Astrocyte (in vitro differentiated cells and primary cell): ENCODE data around the gene RIPK1. TPM values are rescaled to one million over a fixed set of nuclear protein-coding genes. Genes with fewer than 3 reads are reported as not detected.

Source experiments
- DNase-seq: peaks from one replicate; pipeline ENCODE4 v3.0.0-alpha.2; 2010; ENCODE audit warnings: low read depth
- FAIRE-seq: peaks from 2 replicates; lab custom pipeline; 2011; peaks lifted over from hg19 to GRCh38; lab: Jason Lieb, UNC
- H2AFZ ChIP-seq: 2 replicates; pipeline ENCODE4 v1.6.0; 2012; ENCODE audit warnings: low read depth, low read length, inconsistent platforms
- H3K27ac ChIP-seq: 2 replicates; pipeline ENCODE4 v1.5.1; 2011; ENCODE audit warnings: low read depth, low read length, inconsistent platforms
- H3K27me3 ChIP-seq: 2 replicates; pipeline ENCODE4 v1.6.0; 2011; ENCODE audit warnings: low read length, inconsistent platforms; ENCODE audit not compliant: insufficient read depth
- H3K36me3 ChIP-seq: 2 replicates; pipeline ENCODE4 v1.5.1; 2011; ENCODE audit warnings: low read length, inconsistent platforms; ENCODE audit not compliant: insufficient read depth
- H3K4me1 ChIP-seq: 2 replicates; pipeline ENCODE4 v1.5.1; 2011; ENCODE audit warnings: low read length, inconsistent platforms; ENCODE audit not compliant: insufficient read depth
- H3K4me2 ChIP-seq: 2 replicates; pipeline ENCODE4 v1.6.0; 2012; ENCODE audit warnings: low read length, inconsistent platforms
- H3K4me3 ChIP-seq: 2 replicates; pipeline ENCODE4 v1.5.1; 2011; ENCODE audit warnings: low read depth, mild to moderate bottlenecking, low read length, inconsistent platforms; ENCODE audit not compliant: insufficient read depth
- H3K79me2 ChIP-seq: 2 replicates; pipeline ENCODE4 v1.6.0; 2012; ENCODE audit warnings: mild to moderate bottlenecking, low read length, inconsistent platforms; ENCODE audit not compliant: insufficient read depth
- H3K9ac ChIP-seq: 2 replicates; pipeline ENCODE4 v1.6.0; 2012; ENCODE audit warnings: mild to moderate bottlenecking, low read length, inconsistent platforms
- H3K9me3 ChIP-seq: 2 replicates; pipeline ENCODE4 v1.5.1; 2012; ENCODE audit warnings: low read depth, mild to moderate bottlenecking, low read length, inconsistent platforms; ENCODE audit not compliant: insufficient read depth
- H4K20me1 ChIP-seq: 2 replicates; pipeline ENCODE4 v1.6.0; 2012; ENCODE audit warnings: low read length, inconsistent platforms; ENCODE audit not compliant: insufficient read depth
- H3K27ac Mint-ChIP-seq: one replicate; pipeline ENCODE4 v1.8.0; 2021; ENCODE audit warnings: mild to moderate bottlenecking, mixed read lengths; ENCODE audit not compliant: unreplicated experiment
- H3K27me3 Mint-ChIP-seq: one replicate; pipeline ENCODE4 v1.8.0; 2021; ENCODE audit warnings: low read depth, mixed read lengths; ENCODE audit not compliant: unreplicated experiment
- H3K36me3 Mint-ChIP-seq: one replicate; pipeline ENCODE4 v1.8.0; 2021; ENCODE audit warnings: low read depth, mixed read lengths; ENCODE audit not compliant: unreplicated experiment
- H3K4me1 Mint-ChIP-seq: one replicate; pipeline ENCODE4 v1.8.0; 2021; ENCODE audit warnings: low read depth, mixed read lengths; ENCODE audit not compliant: unreplicated experiment
- H3K4me3 Mint-ChIP-seq: one replicate; pipeline ENCODE4 v1.8.0; 2021; ENCODE audit warnings: mild to moderate bottlenecking, moderate library complexity, mixed read lengths; ENCODE audit not compliant: unreplicated experiment
- H3K9me3 Mint-ChIP-seq: one replicate; pipeline ENCODE4 v1.8.0; 2021; ENCODE audit warnings: mild to moderate bottlenecking, mixed read lengths; ENCODE audit not compliant: unreplicated experiment
- EZH2 ChIP-seq: IDR thresholded peaks from 2 replicates; pipeline ENCODE4 v1.6.1; 2012; ENCODE audit warnings: mild to moderate bottlenecking, low read length, inconsistent platforms; ENCODE audit not compliant: insufficient read depth
- total RNA-seq: library from RNA; stranded (reverse); gene quantifications from 2 replicates; pipeline ENCODE4 v1.2.1, GENCODE V29; 2021
- TF ChIP-seq, protein P1 (sequence below): IDR thresholded peaks from 2 replicates; pipeline ENCODE4 v1.5.1; 2011; ENCODE audit warnings: low read depth, mild to moderate bottlenecking, inconsistent platforms, low read length, moderate library complexity; ENCODE audit not compliant: insufficient read depth

RIPK1 gene
- total RNA-seq, 1 donor from 2014 or later: 21.9 TPM

DNA sequence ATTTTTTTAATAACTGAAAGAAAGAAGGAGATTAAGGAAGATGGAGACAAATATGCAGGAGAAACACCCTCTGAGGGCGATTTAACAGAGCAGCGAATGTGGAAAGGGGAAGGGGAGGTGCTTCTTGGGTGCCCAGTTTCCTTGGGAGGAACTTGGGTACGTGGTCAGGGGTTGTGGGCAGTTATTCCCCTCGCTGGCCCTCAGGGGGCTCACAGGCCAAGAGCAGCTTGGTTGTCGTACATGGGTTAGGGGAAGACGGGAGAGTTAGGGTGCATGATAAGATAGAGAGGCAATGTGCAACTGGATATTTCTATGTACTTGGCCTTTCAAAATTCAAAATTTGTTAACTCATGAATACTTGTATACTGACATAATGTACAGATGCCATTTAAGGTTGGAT, 96.1 kb downstream of the RIPK1 start:
- H3K9me3 Mint-ChIP-seq: no peaks in the 10 kb centered on the region
- H3K27ac ChIP-seq: no peak overlapping the region
- H3K4me1 Mint-ChIP-seq: peaks cover 51% of the 10 kb centered on the region

More for the DNA sequence above, 96.1 kb downstream of the RIPK1 start:
- no peak overlapping the region for H3K9ac ChIP-seq
- no peak overlapping the region for H3K4me3 ChIP-seq
- Mint-ChIP-seq H3K27me3 (no peaks in the 10 kb centered on the region), H3K4me3 (no peak overlapping the region), H3K36me3 (no peaks in the 10 kb centered on the region), H3K27ac (no peak overlapping the region)
- TF ChIP-seq, protein P1, sequence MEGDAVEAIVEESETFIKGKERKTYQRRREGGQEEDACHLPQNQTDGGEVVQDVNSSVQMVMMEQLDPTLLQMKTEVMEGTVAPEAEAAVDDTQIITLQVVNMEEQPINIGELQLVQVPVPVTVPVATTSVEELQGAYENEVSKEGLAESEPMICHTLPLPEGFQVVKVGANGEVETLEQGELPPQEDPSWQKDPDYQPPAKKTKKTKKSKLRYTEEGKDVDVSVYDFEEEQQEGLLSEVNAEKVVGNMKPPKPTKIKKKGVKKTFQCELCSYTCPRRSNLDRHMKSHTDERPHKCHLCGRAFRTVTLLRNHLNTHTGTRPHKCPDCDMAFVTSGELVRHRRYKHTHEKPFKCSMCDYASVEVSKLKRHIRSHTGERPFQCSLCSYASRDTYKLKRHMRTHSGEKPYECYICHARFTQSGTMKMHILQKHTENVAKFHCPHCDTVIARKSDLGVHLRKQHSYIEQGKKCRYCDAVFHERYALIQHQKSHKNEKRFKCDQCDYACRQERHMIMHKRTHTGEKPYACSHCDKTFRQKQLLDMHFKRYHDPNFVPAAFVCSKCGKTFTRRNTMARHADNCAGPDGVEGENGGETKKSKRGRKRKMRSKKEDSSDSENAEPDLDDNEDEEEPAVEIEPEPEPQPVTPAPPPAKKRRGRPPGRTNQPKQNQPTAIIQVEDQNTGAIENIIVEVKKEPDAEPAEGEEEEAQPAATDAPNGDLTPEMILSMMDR: no peak
- no peak for TF ChIP-seq EZH2
- H3K79me2 ChIP-seq: no peaks in the 10 kb centered on the region
- H3K4me1 ChIP-seq: peaks cover 27% of the 10 kb centered on the region
- H3K4me2 ChIP-seq: no peak overlapping the region
- no peaks in the 10 kb centered on the region for H4K20me1 ChIP-seq
- FAIRE-seq (no peak), DNase-seq (no peak)
- H3K36me3 ChIP-seq: no peaks in the 10 kb centered on the region
- H3K9me3 ChIP-seq: no peaks in the 10 kb centered on the region
- no peak overlapping the region for H2AFZ ChIP-seq
- no peaks in the 10 kb centered on the region for H3K27me3 ChIP-seq

Other genes starting within 250 kb of the RIPK1 start
- gene SERPINB1, start 226.6 kb upstream of the RIPK1 start, total RNA-seq: 1.5 and 2.0 TPM in 2 replicates
- gene SERPINB9, start 165.2 kb upstream of the RIPK1 start, total RNA-seq: 2.1 and 6.0 TPM in 2 replicates
- 68.4 and 75.3 TPM in 2 replicates for gene SERPINB6, start 96.9 kb upstream of the RIPK1 start, total RNA-seq
- 9.4 and 12.4 TPM in 2 replicates for gene NQO2, start 68.6 kb upstream of the RIPK1 start, total RNA-seq
- 22.7 and 23.1 TPM in 2 replicates for gene BPHL, start 50.2 kb downstream of the RIPK1 start, total RNA-seq
- gene TUBB2A, start 89.0 kb downstream of the RIPK1 start, total RNA-seq: 390 and 401 TPM in 2 replicates
- gene TUBB2B, start 159.2 kb downstream of the RIPK1 start, total RNA-seq: 124 and 144 TPM in 2 replicates
- gene PSMG4, start 190.5 kb downstream of the RIPK1 start, total RNA-seq: 22.2 and 23.4 TPM in 2 replicates